Peyer's patch (tissue), 4 donors: ENCODE data around the gene AZU1.

ENCODE experiments used
- POLR2A ChIP-seq, 2 donors: fragments of 450-650 bp; IDR thresholded peaks; one replicate each; pipeline ENCODE4 v1.5.1; 2017; ENCODE audit warnings: antibody characterized with exemption in 2 of 2, mild to moderate bottlenecking in 2 of 2, moderate library complexity in 2 of 2
- TF ChIP-seq, protein P1 (sequence below), 6 experiments: fragments of 450-650 bp in 4 of 6; fragments of 200-600 bp in 2 of 6; sonication (generic) in 1 of 6; IDR thresholded peaks; one replicate each; pipeline ENCODE4 v1.5.1; 2017 to 2019; ENCODE audit warnings: antibody characterized with exemption in 6 of 6, mild to moderate bottlenecking in 3 of 6, moderate library complexity in 1 of 6

- TF ChIP-seq, protein P1, sequence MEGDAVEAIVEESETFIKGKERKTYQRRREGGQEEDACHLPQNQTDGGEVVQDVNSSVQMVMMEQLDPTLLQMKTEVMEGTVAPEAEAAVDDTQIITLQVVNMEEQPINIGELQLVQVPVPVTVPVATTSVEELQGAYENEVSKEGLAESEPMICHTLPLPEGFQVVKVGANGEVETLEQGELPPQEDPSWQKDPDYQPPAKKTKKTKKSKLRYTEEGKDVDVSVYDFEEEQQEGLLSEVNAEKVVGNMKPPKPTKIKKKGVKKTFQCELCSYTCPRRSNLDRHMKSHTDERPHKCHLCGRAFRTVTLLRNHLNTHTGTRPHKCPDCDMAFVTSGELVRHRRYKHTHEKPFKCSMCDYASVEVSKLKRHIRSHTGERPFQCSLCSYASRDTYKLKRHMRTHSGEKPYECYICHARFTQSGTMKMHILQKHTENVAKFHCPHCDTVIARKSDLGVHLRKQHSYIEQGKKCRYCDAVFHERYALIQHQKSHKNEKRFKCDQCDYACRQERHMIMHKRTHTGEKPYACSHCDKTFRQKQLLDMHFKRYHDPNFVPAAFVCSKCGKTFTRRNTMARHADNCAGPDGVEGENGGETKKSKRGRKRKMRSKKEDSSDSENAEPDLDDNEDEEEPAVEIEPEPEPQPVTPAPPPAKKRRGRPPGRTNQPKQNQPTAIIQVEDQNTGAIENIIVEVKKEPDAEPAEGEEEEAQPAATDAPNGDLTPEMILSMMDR (IDR thresholded peaks at IDR 0.05) = no peak
- TF ChIP-seq POLR2A (IDR thresholded peaks at IDR 0.05) = no peak
Observed at GRCh38 chr19:791007-791566, 36.5 kb upstream of the AZU1 start.
